ENCODE results near the gene C17orf114.
A peak's percentile ranks its signal among the peaks of the same experiment; 100 is the strongest.

Gene C17orf114

DNA sequence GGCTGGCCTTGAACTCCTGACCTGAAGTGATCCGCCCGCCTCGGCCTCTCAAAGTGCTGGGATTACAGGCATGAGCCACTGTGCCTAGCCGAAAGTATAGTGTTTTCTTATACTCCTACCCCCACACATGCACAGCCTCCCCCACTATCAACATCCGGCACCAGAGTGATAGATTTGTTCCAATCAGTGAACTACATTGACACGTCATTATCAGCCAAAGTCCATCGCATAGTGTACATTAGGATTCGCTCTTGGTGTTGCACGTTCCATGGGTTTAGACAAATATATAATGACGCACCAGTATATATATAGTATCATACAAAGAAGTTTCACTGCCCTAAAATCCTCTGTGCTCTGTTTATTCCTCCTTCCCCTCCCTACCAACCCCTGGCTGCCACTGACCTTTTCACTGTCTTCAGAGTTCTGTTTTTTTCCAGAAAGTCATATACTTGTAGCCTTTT is 42.3 kb downstream of the C17orf114 start (continued):
- TF ChIP-seq, protein P1, sequence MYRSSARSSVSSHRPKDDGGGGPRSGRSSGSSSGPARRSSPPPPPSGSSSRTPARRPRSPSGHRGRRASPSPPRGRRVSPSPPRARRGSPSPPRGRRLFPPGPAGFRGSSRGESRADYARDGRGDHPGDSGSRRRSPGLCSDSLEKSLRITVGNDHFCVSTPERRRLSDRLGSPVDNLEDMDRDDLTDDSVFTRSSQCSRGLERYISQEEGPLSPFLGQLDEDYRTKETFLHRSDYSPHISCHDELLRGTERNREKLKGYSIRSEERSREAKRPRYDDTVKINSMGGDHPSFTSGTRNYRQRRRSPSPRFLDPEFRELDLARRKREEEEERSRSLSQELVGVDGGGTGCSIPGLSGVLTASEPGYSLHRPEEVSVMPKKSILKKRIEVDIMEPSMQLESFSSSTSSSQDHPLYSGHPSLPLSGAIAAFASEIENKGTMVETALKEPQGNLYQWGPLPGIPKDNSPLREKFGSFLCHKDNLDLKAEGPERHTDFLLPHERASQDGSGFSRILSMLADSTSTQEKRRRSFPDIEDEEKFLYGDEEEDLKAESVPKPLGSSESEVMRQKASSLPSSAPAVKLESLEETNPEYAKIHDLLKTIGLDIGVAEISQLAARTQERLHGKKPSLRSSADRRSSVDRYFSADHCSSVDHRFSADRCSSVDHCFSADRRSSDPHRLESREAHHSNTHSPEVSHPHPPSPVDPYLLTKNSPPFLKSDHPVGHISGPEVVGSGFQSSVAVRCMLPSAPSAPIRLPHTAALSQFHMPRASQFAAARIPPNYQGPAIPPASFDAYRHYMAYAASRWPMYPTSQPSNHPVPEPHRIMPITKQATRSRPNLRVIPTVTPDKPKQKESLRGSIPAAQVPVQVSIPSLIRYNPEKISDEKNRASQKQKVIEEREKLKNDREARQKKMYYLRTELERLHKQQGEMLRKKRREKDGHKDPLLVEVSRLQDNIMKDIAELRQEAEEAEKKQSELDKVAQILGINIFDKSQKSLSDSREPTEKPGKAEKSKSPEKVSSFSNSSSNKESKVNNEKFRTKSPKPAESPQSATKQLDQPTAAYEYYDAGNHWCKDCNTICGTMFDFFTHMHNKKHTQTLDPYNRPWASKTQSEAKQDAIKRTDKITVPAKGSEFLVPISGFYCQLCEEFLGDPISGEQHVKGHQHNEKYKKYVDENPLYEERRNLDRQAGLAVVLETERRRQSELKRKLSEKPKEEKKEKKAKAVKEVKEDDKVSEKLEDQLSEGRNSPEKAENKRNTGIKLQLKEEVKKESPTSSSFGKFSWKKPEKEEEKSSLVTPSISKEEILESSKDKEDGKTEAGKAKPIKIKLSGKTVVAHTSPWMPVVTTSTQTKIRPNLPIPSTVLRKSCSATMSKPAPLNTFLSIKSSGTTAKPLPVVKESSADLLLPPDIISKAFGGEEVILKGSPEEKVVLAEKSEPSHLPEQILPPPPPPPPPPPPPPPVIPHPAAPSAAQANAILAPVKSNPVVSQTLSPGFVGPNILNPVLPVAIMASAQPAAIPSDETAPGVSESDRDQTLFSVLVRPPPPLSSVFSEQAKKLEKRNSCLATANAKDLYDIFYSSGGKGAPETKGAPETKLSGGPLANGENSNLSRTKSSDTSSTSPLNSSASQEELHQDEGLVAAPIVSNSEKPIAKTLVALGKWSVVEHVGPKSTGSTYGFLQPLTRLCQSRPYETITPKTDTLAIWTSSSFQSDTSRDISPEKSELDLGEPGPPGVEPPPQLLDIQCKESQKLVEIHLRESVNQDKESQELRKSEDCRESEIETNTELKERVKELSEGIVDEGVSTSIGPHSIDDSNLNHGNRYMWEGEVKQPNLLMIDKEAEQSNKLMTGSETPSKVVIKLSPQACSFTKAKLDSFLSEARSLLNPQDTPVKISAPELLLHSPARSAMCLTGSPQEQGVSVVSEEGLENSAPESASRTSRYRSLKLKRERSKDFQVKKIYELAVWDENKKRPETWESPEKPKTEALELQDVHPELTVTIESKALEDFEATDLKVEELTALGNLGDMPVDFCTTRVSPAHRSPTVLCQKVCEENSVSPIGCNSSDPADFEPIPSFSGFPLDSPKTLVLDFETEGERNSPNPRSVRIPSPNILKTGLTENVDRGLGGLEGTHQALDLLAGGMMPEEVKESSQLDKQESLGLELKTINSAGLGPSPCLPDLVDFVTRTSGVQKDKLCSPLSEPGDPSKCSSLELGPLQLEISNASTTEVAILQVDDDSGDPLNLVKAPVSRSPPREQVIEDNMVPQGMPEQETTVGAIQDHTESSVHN (CRISPR knock-in tag; IDR thresholded peaks at IDR 0.05): peak; percentile 63; the same call in 1 of the 2 replicates
- TF ChIP-seq, protein P2, sequence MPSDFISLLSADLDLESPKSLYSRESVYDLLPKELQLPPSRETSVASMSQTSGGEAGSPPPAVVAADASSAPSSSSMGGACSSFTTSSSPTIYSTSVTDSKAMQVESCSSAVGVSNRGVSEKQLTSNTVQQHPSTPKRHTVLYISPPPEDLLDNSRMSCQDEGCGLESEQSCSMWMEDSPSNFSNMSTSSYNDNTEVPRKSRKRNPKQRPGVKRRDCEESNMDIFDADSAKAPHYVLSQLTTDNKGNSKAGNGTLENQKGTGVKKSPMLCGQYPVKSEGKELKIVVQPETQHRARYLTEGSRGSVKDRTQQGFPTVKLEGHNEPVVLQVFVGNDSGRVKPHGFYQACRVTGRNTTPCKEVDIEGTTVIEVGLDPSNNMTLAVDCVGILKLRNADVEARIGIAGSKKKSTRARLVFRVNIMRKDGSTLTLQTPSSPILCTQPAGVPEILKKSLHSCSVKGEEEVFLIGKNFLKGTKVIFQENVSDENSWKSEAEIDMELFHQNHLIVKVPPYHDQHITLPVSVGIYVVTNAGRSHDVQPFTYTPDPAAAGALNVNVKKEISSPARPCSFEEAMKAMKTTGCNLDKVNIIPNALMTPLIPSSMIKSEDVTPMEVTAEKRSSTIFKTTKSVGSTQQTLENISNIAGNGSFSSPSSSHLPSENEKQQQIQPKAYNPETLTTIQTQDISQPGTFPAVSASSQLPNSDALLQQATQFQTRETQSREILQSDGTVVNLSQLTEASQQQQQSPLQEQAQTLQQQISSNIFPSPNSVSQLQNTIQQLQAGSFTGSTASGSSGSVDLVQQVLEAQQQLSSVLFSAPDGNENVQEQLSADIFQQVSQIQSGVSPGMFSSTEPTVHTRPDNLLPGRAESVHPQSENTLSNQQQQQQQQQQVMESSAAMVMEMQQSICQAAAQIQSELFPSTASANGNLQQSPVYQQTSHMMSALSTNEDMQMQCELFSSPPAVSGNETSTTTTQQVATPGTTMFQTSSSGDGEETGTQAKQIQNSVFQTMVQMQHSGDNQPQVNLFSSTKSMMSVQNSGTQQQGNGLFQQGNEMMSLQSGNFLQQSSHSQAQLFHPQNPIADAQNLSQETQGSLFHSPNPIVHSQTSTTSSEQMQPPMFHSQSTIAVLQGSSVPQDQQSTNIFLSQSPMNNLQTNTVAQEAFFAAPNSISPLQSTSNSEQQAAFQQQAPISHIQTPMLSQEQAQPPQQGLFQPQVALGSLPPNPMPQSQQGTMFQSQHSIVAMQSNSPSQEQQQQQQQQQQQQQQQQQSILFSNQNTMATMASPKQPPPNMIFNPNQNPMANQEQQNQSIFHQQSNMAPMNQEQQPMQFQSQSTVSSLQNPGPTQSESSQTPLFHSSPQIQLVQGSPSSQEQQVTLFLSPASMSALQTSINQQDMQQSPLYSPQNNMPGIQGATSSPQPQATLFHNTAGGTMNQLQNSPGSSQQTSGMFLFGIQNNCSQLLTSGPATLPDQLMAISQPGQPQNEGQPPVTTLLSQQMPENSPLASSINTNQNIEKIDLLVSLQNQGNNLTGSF (CRISPR knock-in tag; IDR thresholded peaks at IDR 0.05): no peak
- TF ChIP-seq, protein P3, sequence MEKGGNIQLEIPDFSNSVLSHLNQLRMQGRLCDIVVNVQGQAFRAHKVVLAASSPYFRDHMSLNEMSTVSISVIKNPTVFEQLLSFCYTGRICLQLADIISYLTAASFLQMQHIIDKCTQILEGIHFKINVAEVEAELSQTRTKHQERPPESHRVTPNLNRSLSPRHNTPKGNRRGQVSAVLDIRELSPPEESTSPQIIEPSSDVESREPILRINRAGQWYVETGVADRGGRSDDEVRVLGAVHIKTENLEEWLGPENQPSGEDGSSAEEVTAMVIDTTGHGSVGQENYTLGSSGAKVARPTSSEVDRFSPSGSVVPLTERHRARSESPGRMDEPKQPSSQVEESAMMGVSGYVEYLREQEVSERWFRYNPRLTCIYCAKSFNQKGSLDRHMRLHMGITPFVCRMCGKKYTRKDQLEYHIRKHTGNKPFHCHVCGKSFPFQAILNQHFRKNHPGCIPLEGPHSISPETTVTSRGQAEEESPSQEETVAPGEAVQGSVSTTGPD (CRISPR knock-in tag; IDR thresholded peaks at IDR 0.05): peak; percentile 23; the same call in 1 of the 2 replicates
- TF ChIP-seq, protein P4, sequence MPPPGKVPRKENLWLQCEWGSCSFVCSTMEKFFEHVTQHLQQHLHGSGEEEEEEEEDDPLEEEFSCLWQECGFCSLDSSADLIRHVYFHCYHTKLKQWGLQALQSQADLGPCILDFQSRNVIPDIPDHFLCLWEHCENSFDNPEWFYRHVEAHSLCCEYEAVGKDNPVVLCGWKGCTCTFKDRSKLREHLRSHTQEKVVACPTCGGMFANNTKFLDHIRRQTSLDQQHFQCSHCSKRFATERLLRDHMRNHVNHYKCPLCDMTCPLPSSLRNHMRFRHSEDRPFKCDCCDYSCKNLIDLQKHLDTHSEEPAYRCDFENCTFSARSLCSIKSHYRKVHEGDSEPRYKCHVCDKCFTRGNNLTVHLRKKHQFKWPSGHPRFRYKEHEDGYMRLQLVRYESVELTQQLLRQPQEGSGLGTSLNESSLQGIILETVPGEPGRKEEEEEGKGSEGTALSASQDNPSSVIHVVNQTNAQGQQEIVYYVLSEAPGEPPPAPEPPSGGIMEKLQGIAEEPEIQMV (CRISPR knock-in tag; IDR thresholded peaks at IDR 0.05; ENCODE audit: low read depth): no peak
- no peak for TF ChIP-seq ZNF441 (CRISPR knock-in tag; IDR thresholded peaks at IDR 0.05; ENCODE audit: borderline replicate concordance)
- TF ChIP-seq NFYB (CRISPR knock-in tag; IDR thresholded peaks at IDR 0.05): peak; percentile 46; the same call in 1 of the 2 replicates
- TF ChIP-seq HOXA5 (CRISPR knock-in tag; IDR thresholded peaks at IDR 0.05): peak; percentile 80; the same call in 1 of the 2 replicates
- TF ChIP-seq SMAD1 (CRISPR knock-in tag; IDR thresholded peaks at IDR 0.05; ENCODE audit: borderline replicate concordance, low read depth): no peak
- TF ChIP-seq TEAD2 (CRISPR knock-in tag; IDR thresholded peaks at IDR 0.05): no peak
- no peak for TF ChIP-seq ZNF883 (CRISPR knock-in tag; IDR thresholded peaks at IDR 0.05; ENCODE audit: not compliant biosample characterization)
- no peak for TF ChIP-seq ARHGAP35 (CRISPR knock-in tag; IDR thresholded peaks at IDR 0.05; ENCODE audit: borderline replicate concordance)
- peak; percentile 75 for TF ChIP-seq FOXK1 (CRISPR knock-in tag; IDR thresholded peaks at IDR 0.05; ENCODE audit: borderline replicate concordance, low read depth)
- no peak for TF ChIP-seq ZBTB1 (CRISPR knock-in tag; IDR thresholded peaks at IDR 0.05; ENCODE audit: borderline replicate concordance)
